H1 (cell line): ENCODE data around the gene JUP.
A peak's percentile ranks its signal among the peaks of the same experiment; 100 is the strongest.

Experiments used
- BRCA1 ChIP-seq: IDR thresholded peaks from 2 replicates; pipeline ENCODE4 v1.6.1; 2012; ENCODE audit warnings: low read depth, low read length, improper control_type of control experiment
- CHD2 ChIP-seq: IDR thresholded peaks from 2 replicates; pipeline ENCODE4 v1.6.1; 2012; ENCODE audit warnings: low read length, improper control_type of control experiment
- CREB1 ChIP-seq: IDR thresholded peaks from 2 replicates; pipeline ENCODE4 v1.6.1; 2012; ENCODE audit warnings: inconsistent platforms
- EZH2 ChIP-seq: fragments of 200-600 bp; sonication (generic); IDR thresholded peaks from 2 replicates; pipeline ENCODE4 v1.7.1; 2012; ENCODE audit warnings: low read depth, mild to moderate bottlenecking, moderate library complexity, low read length, inconsistent platforms; ENCODE audit not compliant: severe bottlenecking
- JUN ChIP-seq: IDR thresholded peaks from 2 replicates; pipeline ENCODE4 v1.6.1; 2011; ENCODE audit warnings: low read depth, mild to moderate bottlenecking, improper control_type of control experiment, low read length
- PHF8 ChIP-seq: fragments of 200-600 bp; sonication (generic); conservative IDR thresholded peaks from 2 replicates; pipeline ENCODE4 v1.7.1; 2012; ENCODE audit warnings: low read depth, mild to moderate bottlenecking, inconsistent platforms, low read length, moderate library complexity
- POLR2A ChIP-seq, 2 experiments: IDR thresholded peaks; 1 replicate in 1 of 2; 2 replicates in 1 of 2; pipeline ENCODE4 v1.6.1; 2011; ENCODE audit warnings: low read depth in 2 of 2, low read length in 2 of 2, mild to moderate bottlenecking in 2 of 2; ENCODE audit errors: control extremely low read depth in 1 of 2
- RXRA ChIP-seq: IDR thresholded peaks from 2 replicates; pipeline ENCODE4 v1.6.1; 2011; ENCODE audit warnings: low read depth, mild to moderate bottlenecking, low read length, moderate library complexity; ENCODE audit not compliant: insufficient read depth
- SIN3A ChIP-seq, 2 experiments: IDR thresholded peaks in 1 of 2; conservative IDR thresholded peaks in 1 of 2; 2 replicates each; pipeline ENCODE4 v1.6.1; 2011 to 2012; ENCODE audit warnings: low read length in 2 of 2, improper control_type of control experiment in 1 of 2, low read depth in 1 of 2, mild to moderate bottlenecking in 1 of 2
- SP2 ChIP-seq: IDR thresholded peaks from 2 replicates; pipeline ENCODE4 v1.6.1; 2012; ENCODE audit warnings: mild to moderate bottlenecking, low read length, inconsistent platforms
- ZNF274 ChIP-seq: IDR thresholded peaks from 2 replicates; pipeline ENCODE4 v1.7.0; 2012; ENCODE audit warnings: low read length, borderline replicate concordance; ENCODE audit errors: extremely low read depth
- TF ChIP-seq, protein P1 (sequence below), 3 experiments: IDR thresholded peaks; 1 replicate in 2 of 3; 2 replicates in 1 of 3; pipeline versions ENCODE4 v1.5.1 to v1.6.1; 2011; ENCODE audit warnings: low read length in 3 of 3, mild to moderate bottlenecking in 3 of 3, inconsistent platforms in 2 of 3, low read depth in 1 of 3, moderate library complexity in 1 of 3; ENCODE audit not compliant: insufficient read depth in 1 of 3; ENCODE audit errors: control extremely low read depth in 1 of 3
- TF ChIP-seq, protein P2 (sequence below): IDR thresholded peaks from 2 replicates; pipeline ENCODE4 v1.6.1; 2011; ENCODE audit warnings: low read length, improper control_type of control experiment

DNA sequence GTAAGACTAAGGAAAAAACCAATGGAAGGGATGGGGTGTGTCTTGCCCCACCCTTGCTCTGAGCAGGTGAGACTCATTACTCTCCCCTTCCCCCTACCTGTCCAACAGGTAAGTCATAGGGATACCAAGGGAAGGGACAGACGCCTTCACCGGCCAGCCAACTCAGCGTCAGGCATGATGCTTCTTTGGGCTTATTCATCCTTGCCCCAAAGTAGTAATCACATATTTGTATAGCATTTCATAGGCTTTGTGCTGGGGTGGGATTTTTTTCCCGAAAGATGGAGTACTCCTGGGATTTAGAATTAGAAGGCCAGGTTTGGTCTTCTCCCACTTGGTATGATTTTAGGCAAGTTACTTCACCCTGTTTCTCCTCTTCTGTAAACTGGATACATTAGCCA lies 509 bp upstream of the JUP start:
- TF ChIP-seq, protein P1, sequence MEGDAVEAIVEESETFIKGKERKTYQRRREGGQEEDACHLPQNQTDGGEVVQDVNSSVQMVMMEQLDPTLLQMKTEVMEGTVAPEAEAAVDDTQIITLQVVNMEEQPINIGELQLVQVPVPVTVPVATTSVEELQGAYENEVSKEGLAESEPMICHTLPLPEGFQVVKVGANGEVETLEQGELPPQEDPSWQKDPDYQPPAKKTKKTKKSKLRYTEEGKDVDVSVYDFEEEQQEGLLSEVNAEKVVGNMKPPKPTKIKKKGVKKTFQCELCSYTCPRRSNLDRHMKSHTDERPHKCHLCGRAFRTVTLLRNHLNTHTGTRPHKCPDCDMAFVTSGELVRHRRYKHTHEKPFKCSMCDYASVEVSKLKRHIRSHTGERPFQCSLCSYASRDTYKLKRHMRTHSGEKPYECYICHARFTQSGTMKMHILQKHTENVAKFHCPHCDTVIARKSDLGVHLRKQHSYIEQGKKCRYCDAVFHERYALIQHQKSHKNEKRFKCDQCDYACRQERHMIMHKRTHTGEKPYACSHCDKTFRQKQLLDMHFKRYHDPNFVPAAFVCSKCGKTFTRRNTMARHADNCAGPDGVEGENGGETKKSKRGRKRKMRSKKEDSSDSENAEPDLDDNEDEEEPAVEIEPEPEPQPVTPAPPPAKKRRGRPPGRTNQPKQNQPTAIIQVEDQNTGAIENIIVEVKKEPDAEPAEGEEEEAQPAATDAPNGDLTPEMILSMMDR (IDR thresholded peaks at IDR 0.05; ENCODE audit: control extremely low read depth in 1 of 3, insufficient read depth in 1 of 3, low read depth in 1 of 3, low read length in 3 of 3), result no peak
- TF ChIP-seq JUN, result no peak
- no peak for TF ChIP-seq RXRA
- no peak for TF ChIP-seq PHF8
- no peak for TF ChIP-seq CREB1
- TF ChIP-seq, protein P2, sequence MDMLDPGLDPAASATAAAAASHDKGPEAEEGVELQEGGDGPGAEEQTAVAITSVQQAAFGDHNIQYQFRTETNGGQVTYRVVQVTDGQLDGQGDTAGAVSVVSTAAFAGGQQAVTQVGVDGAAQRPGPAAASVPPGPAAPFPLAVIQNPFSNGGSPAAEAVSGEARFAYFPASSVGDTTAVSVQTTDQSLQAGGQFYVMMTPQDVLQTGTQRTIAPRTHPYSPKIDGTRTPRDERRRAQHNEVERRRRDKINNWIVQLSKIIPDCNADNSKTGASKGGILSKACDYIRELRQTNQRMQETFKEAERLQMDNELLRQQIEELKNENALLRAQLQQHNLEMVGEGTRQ, result no peak
- TF ChIP-seq EZH2, result no peak
- TF ChIP-seq BRCA1, result no peak
- TF ChIP-seq SP2, result no peak
- peak; percentile 53 to 66; a peak in 1 of 4 replicates for TF ChIP-seq SIN3A (conservative IDR thresholded peaks at IDR 0.05 in 1 of 2, IDR thresholded peaks at IDR 0.05 in 1 of 2; ENCODE audit: low read depth in 1 of 2, low read length in 2 of 2)
- TF ChIP-seq POLR2A (IDR thresholded peaks at IDR 0.05; ENCODE audit: control extremely low read depth in 1 of 2, low read depth in 2 of 2, low read length in 2 of 2), result no peak
- no peak for TF ChIP-seq ZNF274
- TF ChIP-seq CHD2, result no peak
